GM23248 (cell line): ENCODE results near the gene PTPN1.

Source experiments
- EZH2 ChIP-seq: fragments of 200-600 bp; sonication (generic); IDR thresholded peaks from 2 replicates; pipeline ENCODE4 v1.6.1; 2018; ENCODE audit warnings: antibody characterized with exemption, mild to moderate bottlenecking; ENCODE audit not compliant: insufficient read depth, poor library complexity, severe bottlenecking
- EZH2phosphoT487 ChIP-seq: fragments of 200-600 bp; sonication (generic); IDR thresholded peaks from 2 replicates; pipeline ENCODE4 v1.6.1; 2018; ENCODE audit warnings: antibody characterized with exemption, moderate library complexity, mild to moderate bottlenecking, low read depth; ENCODE audit not compliant: insufficient read depth

- TF ChIP-seq EZH2phosphoT487 (no peak), EZH2 (no peak)
Observed at GRCh38 chr20:50624351-50625016, 114.3 kb downstream of the PTPN1 start.
